Sigmoid colon (tissue), 7 donors: ENCODE data around the gene ACSL5. TPM values are rescaled to one million over a fixed set of nuclear protein-coding genes. Genes with fewer than 3 reads are reported as not detected.

Source experiments
- DNase-seq: peaks from one replicate; pipeline ENCODE4 v3.0.0-alpha.2; 2019
- H3K27ac ChIP-seq, 4 donors: fragments of 200-600 bp; sonication (generic); one replicate each; pipeline ENCODE4 v1.5.1; 2016 to 2019; ENCODE audit warnings: mild to moderate bottlenecking in 1 of 4
- H3K27me3 ChIP-seq, 3 donors: fragments of 200-600 bp; sonication (generic); one replicate each; pipeline ENCODE4 v1.5.1; 2019; ENCODE audit warnings: mild to moderate bottlenecking in 1 of 3
- H3K36me3 ChIP-seq, 4 donors: fragments of 200-600 bp; sonication (generic); one replicate each; pipeline ENCODE4 v1.5.1; 2016 to 2019
- H3K4me1 ChIP-seq, 4 donors: fragments of 200-600 bp; sonication (generic); one replicate each; pipeline ENCODE4 v1.5.1; 2017 to 2019
- H3K4me3 ChIP-seq, 4 donors: fragments of 200-600 bp; sonication (generic); one replicate each; pipeline ENCODE4 v1.5.1; 2017 to 2019; ENCODE audit warnings: mild to moderate bottlenecking in 2 of 4, moderate library complexity in 1 of 4
- H3K9me3 ChIP-seq, 4 donors: fragments of 200-600 bp in 3 of 4; sonication (generic) in 3 of 4; one replicate each; pipeline versions ENCODE4 v1.5.1 to v1.6.1; 2013 to 2019
- EP300 ChIP-seq, 4 donors: sonication (generic); formaldehyde crosslinking; IDR thresholded peaks; one replicate each; pipeline ENCODE4 v1.6.1; 2017; ENCODE audit warnings: antibody characterized with exemption in 4 of 4
- POLR2A ChIP-seq, 2 donors: fragments of 450-650 bp; IDR thresholded peaks; one replicate each; pipeline ENCODE4 v1.6.1; 2016; ENCODE audit warnings: antibody characterized with exemption in 2 of 2, mild to moderate bottlenecking in 2 of 2, moderate library complexity in 2 of 2
- POLR2AphosphoS5 ChIP-seq, 4 donors: sonication (generic); formaldehyde crosslinking; IDR thresholded peaks; one replicate each; pipeline ENCODE4 v1.6.1; 2017; ENCODE audit warnings: antibody characterized with exemption in 4 of 4
- WGBS, 2 donors: extraction: QIAGEN DNeasy Blood & Tissue Kit; methylation state at CpG; one replicate each; pipeline ENCODE4 v1.1.7; 2013; 5-methylcytosine and 5-hydroxymethylcytosine counted together
- intact Hi-C: fragments of 100-400 bp; cut with DNase I; formaldehyde crosslinking; loops from one replicate; pipeline ENCODE4 v1.15.1; 2023
- polyA plus RNA-seq, 3 donors: library from polyadenylated mRNA; stranded (reverse); fragments of 200-250 nt; gene quantifications; one replicate each; pipeline ENCODE4 v1.2.3, GENCODE V29; 2013
- total RNA-seq, 4 donors: library from RNA; depleted of rRNA; stranded (reverse); fragments of >200 nt; gene quantifications; one replicate each; pipeline ENCODE4 v1.1.0, GENCODE V29; 2016
- TF ChIP-seq, protein P1 (sequence below), 4 experiments: fragments of 450-650 bp in 3 of 4; fragments of 200-600 bp in 1 of 4; IDR thresholded peaks; one replicate each; pipeline ENCODE4 v1.5.1; 2016 to 2019; ENCODE audit warnings: antibody characterized with exemption in 4 of 4, mild to moderate bottlenecking in 3 of 4, moderate library complexity in 2 of 4
- donor health status: healthy with polysubstance abuse.
- donor health status: Bipolar disorder and iron deficiency.
- donor health status: healthy.

Gene ACSL5
- total and polyA plus RNA-seq, 7 donors = 5.3 to 96.8 (median 9.4) TPM

DNA sequence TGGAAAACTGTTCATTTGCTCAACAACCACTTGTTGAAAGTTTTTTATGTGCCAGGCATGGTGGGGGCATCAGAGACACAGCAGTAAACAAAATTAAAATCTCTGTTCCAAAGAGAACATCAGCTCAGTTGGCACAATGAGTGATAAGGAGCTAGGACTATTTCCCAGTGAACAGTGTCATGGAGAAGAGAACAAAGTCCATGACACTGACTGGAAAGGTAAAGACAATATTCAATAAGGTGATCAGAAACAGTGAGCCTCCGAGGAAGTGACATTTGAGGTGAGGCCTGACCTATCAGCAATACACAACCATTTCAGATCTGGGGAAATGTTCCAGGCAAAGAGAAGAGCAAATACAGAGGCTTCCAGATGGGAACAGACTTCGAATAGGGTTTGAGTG lies 14.6 kb downstream of the ACSL5 start:
- WGBS, 2 donors = 29 to 58% methylated on average over 2 of the region's 2 CpGs
- Histone ChIP-seq H3K4me1 (no peaks in the 10 kb centered on the region), H3K36me3 (no peaks in the 10 kb centered on the region), H3K27me3 (peaks cover 0 to 3% (median 0%) of the 10 kb centered on the region in 3 donors), H3K9me3 (no peaks in the 10 kb centered on the region), H3K4me3 (no peak overlapping the region), H3K27ac (peak overlapping the region in 1 of 4 donors; percentile 40)
- intact Hi-C loops = no loop called here
- no peak for DNase-seq
- TF ChIP-seq EP300 (IDR thresholded peaks at IDR 0.05) (no peak), POLR2AphosphoS5 (IDR thresholded peaks at IDR 0.05) (no peak), POLR2A (IDR thresholded peaks at IDR 0.05) (no peak)
- TF ChIP-seq, protein P1, sequence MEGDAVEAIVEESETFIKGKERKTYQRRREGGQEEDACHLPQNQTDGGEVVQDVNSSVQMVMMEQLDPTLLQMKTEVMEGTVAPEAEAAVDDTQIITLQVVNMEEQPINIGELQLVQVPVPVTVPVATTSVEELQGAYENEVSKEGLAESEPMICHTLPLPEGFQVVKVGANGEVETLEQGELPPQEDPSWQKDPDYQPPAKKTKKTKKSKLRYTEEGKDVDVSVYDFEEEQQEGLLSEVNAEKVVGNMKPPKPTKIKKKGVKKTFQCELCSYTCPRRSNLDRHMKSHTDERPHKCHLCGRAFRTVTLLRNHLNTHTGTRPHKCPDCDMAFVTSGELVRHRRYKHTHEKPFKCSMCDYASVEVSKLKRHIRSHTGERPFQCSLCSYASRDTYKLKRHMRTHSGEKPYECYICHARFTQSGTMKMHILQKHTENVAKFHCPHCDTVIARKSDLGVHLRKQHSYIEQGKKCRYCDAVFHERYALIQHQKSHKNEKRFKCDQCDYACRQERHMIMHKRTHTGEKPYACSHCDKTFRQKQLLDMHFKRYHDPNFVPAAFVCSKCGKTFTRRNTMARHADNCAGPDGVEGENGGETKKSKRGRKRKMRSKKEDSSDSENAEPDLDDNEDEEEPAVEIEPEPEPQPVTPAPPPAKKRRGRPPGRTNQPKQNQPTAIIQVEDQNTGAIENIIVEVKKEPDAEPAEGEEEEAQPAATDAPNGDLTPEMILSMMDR (IDR thresholded peaks at IDR 0.05) = no peak

DNA sequence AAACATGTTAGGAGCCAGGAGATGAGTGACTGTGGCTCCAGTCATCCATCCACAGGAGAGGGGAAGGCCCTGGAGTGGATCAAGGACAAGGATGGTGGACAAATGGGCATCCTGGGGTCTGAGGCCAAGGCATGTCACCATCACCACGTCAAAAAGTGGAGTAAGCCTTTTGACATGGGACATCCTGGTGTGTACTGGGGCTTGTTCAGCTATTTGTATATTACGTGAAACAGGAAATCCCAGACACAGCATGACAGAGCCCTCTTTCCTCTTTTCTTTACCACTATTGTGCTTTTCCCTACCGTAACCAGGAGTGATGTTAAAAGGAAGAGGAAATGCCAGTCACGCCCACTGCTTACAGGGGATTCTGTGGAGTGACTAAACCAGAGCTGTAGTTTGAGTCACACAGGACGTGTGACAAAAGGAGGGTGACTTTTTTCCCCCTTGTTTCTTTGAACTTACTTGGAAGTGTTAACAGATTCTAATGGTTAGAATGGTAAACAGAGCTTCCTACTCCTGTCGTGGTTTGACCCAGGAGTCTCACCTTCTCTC lies 15.4 kb downstream of the ACSL5 start:
- 20 to 26% methylated on average over 6 of the region's 6 CpGs for WGBS, 2 donors
- TF ChIP-seq EP300 (IDR thresholded peaks at IDR 0.05) (no peak), POLR2AphosphoS5 (IDR thresholded peaks at IDR 0.05) (peak in 2 of 4 donors; percentile 12 to 41)
- Histone ChIP-seq H3K9me3 (no peaks in the 10 kb centered on the region), H3K27me3 (peaks cover 0 to 3% (median 0%) of the 10 kb centered on the region in 3 donors), H3K4me3 (no peak overlapping the region), H3K27ac (peak overlapping the region in 2 of 4 donors; percentile 34 to 40), H3K4me1 (no peaks in the 10 kb centered on the region), H3K36me3 (no peaks in the 10 kb centered on the region)
- DNase-seq = no peak
- intact Hi-C loops = no loop called here

DNA sequence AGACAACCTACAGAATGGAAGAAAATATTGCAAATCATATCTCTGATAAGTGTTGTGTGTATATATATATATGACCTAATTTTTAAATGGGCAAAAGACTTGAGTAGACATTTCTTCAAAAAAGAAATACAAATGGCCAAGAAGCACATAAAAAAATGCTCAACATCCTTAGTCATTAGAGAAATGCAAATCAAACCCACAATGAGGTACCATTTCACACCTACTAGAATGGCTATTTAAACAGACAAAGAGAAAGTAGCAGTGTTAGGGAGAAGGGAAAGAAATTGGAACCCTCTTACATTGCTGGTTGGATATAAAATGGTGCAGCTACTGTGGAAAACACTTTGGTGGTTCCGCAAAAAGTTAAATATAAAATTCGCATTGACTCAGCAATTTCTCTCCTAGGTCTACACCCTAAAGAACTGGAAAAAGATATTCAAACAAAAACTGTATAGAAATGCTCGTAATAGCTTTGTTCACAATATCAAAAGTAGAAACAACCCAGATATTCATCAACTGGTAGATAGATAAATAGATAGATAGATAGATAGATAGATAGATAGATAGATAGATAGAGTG lies 16.3 kb downstream of the ACSL5 start:
- 91 to 94% methylated on average over 3 of the region's 3 CpGs for WGBS, 2 donors
- Histone ChIP-seq H3K27me3 (peaks cover 0 to 3% (median 0%) of the 10 kb centered on the region in 3 donors), H3K4me1 (no peaks in the 10 kb centered on the region), H3K27ac (peak overlapping the region in 1 of 4 donors; percentile 20), H3K36me3 (no peaks in the 10 kb centered on the region), H3K4me3 (no peak overlapping the region), H3K9me3 (no peaks in the 10 kb centered on the region)
- TF ChIP-seq, protein P1 (IDR thresholded peaks at IDR 0.05) = no peak
- TF ChIP-seq EP300 (IDR thresholded peaks at IDR 0.05) = no peak
- no peak for DNase-seq
- intact Hi-C loops = no loop called here

DNA sequence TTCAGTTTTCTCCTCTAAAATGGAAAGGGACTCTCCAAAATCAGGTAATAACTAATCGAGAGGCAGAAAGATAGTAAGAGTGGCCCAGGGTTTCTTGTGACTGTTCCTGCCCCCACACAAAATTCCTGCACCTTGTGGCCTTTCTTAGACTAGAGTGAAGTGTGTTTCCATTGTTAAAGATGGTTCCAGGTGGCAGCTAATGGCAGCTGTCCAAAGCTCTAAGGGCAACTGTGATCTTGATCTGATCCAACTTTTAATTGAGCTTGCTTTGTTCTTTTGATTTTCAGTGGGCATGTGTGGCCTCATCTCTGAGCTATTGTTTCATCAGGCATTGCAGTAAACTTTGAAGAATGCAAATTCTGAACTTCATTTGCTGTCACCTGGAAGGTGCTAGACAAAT lies 19.4 kb downstream of the ACSL5 start:
- intact Hi-C loops = no loop called here
- Histone ChIP-seq H3K27me3 (no peaks in the 10 kb centered on the region), H3K4me3 (no peak overlapping the region), H3K36me3 (no peaks in the 10 kb centered on the region), H3K9me3 (no peaks in the 10 kb centered on the region), H3K27ac (no peak overlapping the region), H3K4me1 (no peaks in the 10 kb centered on the region)
- TF ChIP-seq POLR2A (IDR thresholded peaks at IDR 0.05) (no peak), EP300 (IDR thresholded peaks at IDR 0.05) (no peak), POLR2AphosphoS5 (IDR thresholded peaks at IDR 0.05) (no peak)
- TF ChIP-seq, protein P1 (IDR thresholded peaks at IDR 0.05) = no peak
- DNase-seq = no peak
- WGBS, 2 donors = 14 to 72% methylated on average over 1 of the region's 1 CpG

DNA sequence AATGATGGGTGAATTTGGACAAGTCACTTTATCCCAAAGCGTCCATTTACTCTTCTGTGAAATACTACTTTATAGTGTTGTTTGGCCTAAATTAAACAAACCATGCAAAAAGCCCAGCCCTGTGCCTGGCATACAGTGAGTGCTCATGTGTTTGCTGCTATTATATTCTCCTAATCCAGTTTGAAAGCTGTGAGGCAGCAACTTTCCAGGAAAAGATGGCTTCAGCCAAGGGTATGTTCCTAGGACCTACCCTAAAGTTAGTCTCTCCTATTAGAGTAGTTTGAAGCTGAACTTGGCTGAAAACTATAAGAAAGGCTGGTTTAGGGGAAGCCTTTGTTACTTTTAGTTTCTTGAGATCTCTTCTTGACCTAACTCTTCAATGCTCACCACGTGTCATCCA lies 19.9 kb downstream of the ACSL5 start:
- H3K27me3 ChIP-seq = no peaks in the 10 kb centered on the region
- no peaks in the 10 kb centered on the region for H3K4me1 ChIP-seq
- intact Hi-C loops = no loop called here
- no peaks in the 10 kb centered on the region for H3K9me3 ChIP-seq
- no peak overlapping the region for H3K27ac ChIP-seq
- DNase-seq = no peak
- no peaks in the 10 kb centered on the region for H3K36me3 ChIP-seq
- WGBS, 2 donors = 25 to 71% methylated on average over 2 of the region's 2 CpGs
- TF ChIP-seq EP300 (IDR thresholded peaks at IDR 0.05) (no peak), POLR2AphosphoS5 (IDR thresholded peaks at IDR 0.05) (no peak), POLR2A (IDR thresholded peaks at IDR 0.05) (no peak)
- TF ChIP-seq, protein P1 (IDR thresholded peaks at IDR 0.05) = no peak
- no peak overlapping the region for H3K4me3 ChIP-seq
